RWPE1 (cell line): Measurements from ENCODE around the gene RGS16.

Experiments
- CTCF ChIA-PET: fragments of 350-600 bp; sonication (Branson Sonifier 250); formaldehyde crosslinking; extraction: SDS; loops from one replicate; lab custom pipeline; 2021; lab: Yijun Ruan, JAX
- POLR2A ChIA-PET: fragments of 400-600 bp; formaldehyde crosslinking; extraction: SDS; loops from one replicate; lab custom pipeline; 2020; ENCODE audit warnings: antibody characterized with exemption; ENCODE audit not compliant: low non-redundant PET; lab: Yijun Ruan, JAX
- DNase-seq: peaks from one replicate; pipeline ENCODE4 v3.0.0; 2012; ENCODE audit warnings: low spot score
- H3K27ac ChIP-seq: fragments of 450-650 bp; 2 replicates; pipeline ENCODE4 v1.5.1; 2017
- CTCF ChIP-seq: fragments of 450-650 bp; conservative IDR thresholded peaks from 2 replicates; pipeline ENCODE4 v1.5.1; 2017; ENCODE audit warnings: low read depth, mild to moderate bottlenecking

Gene RGS16

DNA sequence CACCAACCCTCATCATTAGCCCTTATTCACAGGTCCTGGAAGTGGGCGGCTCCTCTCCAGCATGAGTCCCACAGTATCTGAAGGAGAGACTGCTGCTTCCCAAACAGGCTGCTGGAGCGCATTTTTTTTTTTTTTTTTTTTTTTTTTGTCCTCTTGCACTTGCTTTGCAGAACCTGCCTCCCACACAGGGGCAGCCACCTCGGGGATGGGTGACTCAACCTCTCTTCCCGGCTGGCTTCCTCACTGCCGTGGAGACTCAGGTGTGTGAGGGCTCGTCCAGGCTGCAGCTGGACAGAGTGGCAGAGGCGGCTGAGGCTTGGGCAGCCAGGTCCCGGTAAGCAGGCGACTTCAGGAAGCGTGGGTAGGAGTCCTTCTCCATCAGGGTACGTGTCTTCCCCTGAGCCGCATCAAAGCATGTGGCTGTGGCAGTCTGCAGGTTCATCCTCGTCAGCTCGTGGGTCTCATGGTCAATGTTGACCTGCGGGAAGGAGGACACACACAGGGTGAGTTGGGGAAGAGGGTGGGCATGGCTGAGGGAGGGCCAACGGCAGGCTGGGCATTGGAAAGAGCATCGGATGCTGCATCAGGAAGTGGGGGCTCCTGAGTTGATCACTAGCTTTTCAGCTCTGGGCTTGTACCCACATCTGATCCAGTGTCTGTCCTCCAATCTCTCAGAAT lies 4.0 kb downstream of the RGS16 start:
- no peak for DNase-seq
- POLR2A ChIA-PET: no interaction called here
- CTCF ChIA-PET: interaction anchor here (0.7 to 5.0 kb wide), 2 partner anchors 183 to 1225 kb away, joined by 3 to 106 read pairs; no protein-coding TSS in a partner anchor
- no peak for TF ChIP-seq CTCF
- no peak overlapping the region for H3K27ac ChIP-seq

DNA sequence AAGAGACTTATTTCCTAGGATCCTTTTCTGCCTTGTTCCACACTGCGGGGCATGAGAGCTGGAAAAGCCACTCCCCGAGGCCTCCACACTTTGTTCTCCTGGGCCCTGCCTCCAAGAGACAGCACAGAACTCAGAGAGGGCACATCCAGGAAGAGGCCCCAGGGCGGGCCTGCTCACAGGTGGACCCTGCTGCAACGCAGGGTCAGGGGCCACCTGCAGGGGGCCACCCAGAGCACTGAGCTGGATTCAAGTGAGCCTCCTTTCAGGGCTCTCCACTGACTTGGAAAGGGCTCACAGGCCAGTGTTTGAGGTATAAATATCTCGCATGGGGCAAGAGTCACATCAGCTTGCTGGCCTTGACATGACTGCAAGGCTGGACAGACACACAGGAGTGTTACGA lies 4.8 kb downstream of the RGS16 start:
- CTCF ChIA-PET: interaction anchor here (0.7 to 5.0 kb wide), 2 partner anchors 16 to 184 kb away, joined by 4 to 106 read pairs; no protein-coding TSS in a partner anchor
- H3K27ac ChIP-seq: no peak overlapping the region
- POLR2A ChIA-PET: no interaction called here
- no peak for TF ChIP-seq CTCF
- no peak for DNase-seq

GRCh38 chr1:182598296-182598695 lies 5.9 kb downstream of the RGS16 start:
- ChIA-PET POLR2A (no interaction called here), CTCF (interaction anchor here (0.6 to 5.0 kb wide), 4 partner anchors 62 to 190 kb away, joined by 3 to 106 read pairs (median 4); no protein-coding TSS in a partner anchor)
- no peak for TF ChIP-seq CTCF
- no peak for DNase-seq
- no peak overlapping the region for H3K27ac ChIP-seq

- ChIA-PET POLR2A (no interaction called here), CTCF (interaction anchor here (1.1 to 4.1 kb wide), 4 partner anchors 186 to 511 kb away, joined by 3 to 25 read pairs (median 10); no protein-coding TSS in a partner anchor)
- no peak for TF ChIP-seq CTCF
- DNase-seq: no peak
- H3K27ac ChIP-seq: no peak overlapping the region
These were observed 7.3 kb downstream of the RGS16 start for GRCh38 chr1:182596934-182597333.

GRCh38 chr1:182595641-182596240 lies 8.4 kb downstream of the RGS16 start:
- peak; percentile 51 for DNase-seq
- no peak overlapping the region for H3K27ac ChIP-seq
- ChIA-PET CTCF (interaction anchor here (0.5 to 4.1 kb wide), 14 partner anchors 13 to 817 kb away, joined by 3 to 25 read pairs (median 3); no protein-coding TSS in a partner anchor), POLR2A (no interaction called here)
- TF ChIP-seq CTCF: peak; percentile 61

GRCh38 chr1:182589931-182590330 lies 14.3 kb downstream of the RGS16 start:
- TF ChIP-seq CTCF: no peak
- no peak overlapping the region for H3K27ac ChIP-seq
- DNase-seq: no peak
- ChIA-PET CTCF (interaction anchor here (1.4 to 2.2 kb wide), 2 partner anchors 192 to 195 kb away, joined by 6 to 7 read pairs; no protein-coding TSS in a partner anchor), POLR2A (no interaction called here)
